HUES6 (cell line): ENCODE measurements around the gene ATP5PD.

Experiments used
- H3K27ac ChIP-seq: 2 replicates; pipeline ENCODE4 v1.7.0; 2013; ENCODE audit warnings: low read depth, mild to moderate bottlenecking, low read length, inconsistent platforms
- H3K27me3 ChIP-seq: 2 replicates; pipeline ENCODE4 v1.6.1; 2013; ENCODE audit warnings: low read length; ENCODE audit not compliant: control insufficient read depth, insufficient read depth
- H3K36me3 ChIP-seq: 2 replicates; pipeline ENCODE4 v1.6.1; 2013; ENCODE audit warnings: low read length; ENCODE audit not compliant: control insufficient read depth, insufficient read depth
- H3K4me1 ChIP-seq: 2 replicates; pipeline ENCODE4 v1.6.1; 2013; ENCODE audit warnings: low read length; ENCODE audit not compliant: control insufficient read depth, insufficient read depth
- H3K4me3 ChIP-seq: 2 replicates; pipeline ENCODE4 v1.5.1; 2013; ENCODE audit warnings: low read depth, low read length
- H3K9ac ChIP-seq: one replicate; pipeline ENCODE4 v1.6.1; 2013; ENCODE audit warnings: mild to moderate bottlenecking, low read length
- H3K9me3 ChIP-seq: 2 replicates; pipeline ENCODE4 v1.6.1; 2013; ENCODE audit warnings: low read depth, low read length; ENCODE audit not compliant: control insufficient read depth, insufficient read depth

Gene ATP5PD

GRCh38 chr17:75046407-75047289 lies at the start of gene ATP5PD, which contains the start of gene KCTD2:
Gene ATP5PD (minus strand): TSS chr17:75046969. CDS start chr17:75042650, 4,319 bp downstream.
Gene KCTD2 (plus strand): TSS chr17:75047225. CDS start chr17:75047251, 26 bp downstream.
- H3K9me3 ChIP-seq = no peaks in the 10 kb centered on the region
- peak within 1 kb of the TSS; percentile 95 for H3K9ac ChIP-seq
- H3K4me3 ChIP-seq = peak within 1 kb of the TSS; percentile 99
- peaks cover 31% of the 10 kb centered on the region for H3K36me3 ChIP-seq
- H3K27me3 ChIP-seq = no peaks in the 10 kb centered on the region
- peak within 1 kb of the TSS; percentile 91 for H3K27ac ChIP-seq
- peaks cover 32% of the 10 kb centered on the region for H3K4me1 ChIP-seq

GRCh38 chr17:75096082-75096625 lies 49.4 kb upstream of the ATP5PD start:
- Histone ChIP-seq H3K27me3 (no peaks in the 10 kb centered on the region), H3K36me3 (peaks cover 41% of the 10 kb centered on the region), H3K27ac (peak overlapping the region; percentile 53; the same call in 1 of the 2 replicates), H3K4me3 (no peak overlapping the region), H3K4me1 (peaks cover 28% of the 10 kb centered on the region), H3K9ac (peak overlapping the region; percentile 33), H3K9me3 (no peaks in the 10 kb centered on the region)

- Histone ChIP-seq H3K4me3 (no peak overlapping the region), H3K9ac (no peak overlapping the region), H3K9me3 (no peaks in the 10 kb centered on the region), H3K27me3 (no peaks in the 10 kb centered on the region), H3K36me3 (peaks cover 32% of the 10 kb centered on the region), H3K27ac (no peak overlapping the region), H3K4me1 (peaks cover 36% of the 10 kb centered on the region)
Measured at GRCh38 chr17:75094871-75095399, 48.2 kb upstream of the ATP5PD start.

GRCh38 chr17:75093548-75094158 lies 46.9 kb upstream of the ATP5PD start:
- no peak overlapping the region for H3K27ac ChIP-seq
- H3K36me3 ChIP-seq = peaks cover 21% of the 10 kb centered on the region
- no peaks in the 10 kb centered on the region for H3K9me3 ChIP-seq
- no peak overlapping the region for H3K9ac ChIP-seq
- peaks cover 46% of the 10 kb centered on the region for H3K4me1 ChIP-seq
- H3K4me3 ChIP-seq = no peak overlapping the region
- no peaks in the 10 kb centered on the region for H3K27me3 ChIP-seq

GRCh38 chr17:75091855-75092327 lies 45.1 kb upstream of the ATP5PD start:
- Histone ChIP-seq H3K4me3 (peak overlapping the region; percentile 7; the same call in 1 of the 2 replicates), H3K9me3 (no peaks in the 10 kb centered on the region), H3K27me3 (no peaks in the 10 kb centered on the region), H3K36me3 (peaks cover 6% of the 10 kb centered on the region), H3K9ac (no peak overlapping the region), H3K27ac (no peak overlapping the region), H3K4me1 (peaks cover 57% of the 10 kb centered on the region)

- H3K4me3 ChIP-seq = peak overlapping the region; percentile 7; the same call in 1 of the 2 replicates
- H3K9me3 ChIP-seq = no peaks in the 10 kb centered on the region
- no peaks in the 10 kb centered on the region for H3K27me3 ChIP-seq
- peaks cover 6% of the 10 kb centered on the region; the same call in 1 of the 2 replicates for H3K36me3 ChIP-seq
- H3K4me1 ChIP-seq = peaks cover 61% of the 10 kb centered on the region
- peak overlapping the region; percentile 39; the same call in 1 of the 2 replicates for H3K27ac ChIP-seq
- H3K9ac ChIP-seq = peak overlapping the region; percentile 48
Measured at GRCh38 chr17:75090871-75091854, 44.4 kb upstream of the ATP5PD start.

GRCh38 chr17:75088465-75089417 lies 42.0 kb upstream of the ATP5PD start:
- H3K4me3 ChIP-seq = peak overlapping the region; percentile 83
- peak overlapping the region; percentile 97 for H3K27ac ChIP-seq
- no peaks in the 10 kb centered on the region for H3K27me3 ChIP-seq
- H3K9ac ChIP-seq = peak overlapping the region; percentile 96
- H3K9me3 ChIP-seq = no peaks in the 10 kb centered on the region
- peaks cover 63% of the 10 kb centered on the region for H3K4me1 ChIP-seq
- H3K36me3 ChIP-seq = no peaks in the 10 kb centered on the region

- H3K9ac ChIP-seq = peak within 1 kb of the TSS; percentile 96
- H3K27me3 ChIP-seq = no peaks in the 10 kb centered on the region
- H3K36me3 ChIP-seq = no peaks in the 10 kb centered on the region
- H3K4me1 ChIP-seq = peaks cover 57% of the 10 kb centered on the region
- peak within 1 kb of the TSS; percentile 83 for H3K4me3 ChIP-seq
- peak within 1 kb of the TSS; percentile 97 for H3K27ac ChIP-seq
- H3K9me3 ChIP-seq = no peaks in the 10 kb centered on the region
Measured at GRCh38 chr17:75087558-75088453, 41.0 kb upstream of the ATP5PD start, which contains the start of gene SLC16A5. Gene SLC16A5 (plus strand): TSS chr17:75087954. CDS start chr17:75093637, 5,683 bp downstream.
